Jurkat, Clone E6-1 (cell line): Measurements from ENCODE around the gene METTL14.

ENCODE experiments used
- DNase-seq: peaks from one replicate; pipeline ENCODE4 v3.0.0-alpha.2; 2011; ENCODE audit warnings: low read depth, low spot score
- H3K4me3 ChIP-seq: 2 replicates; pipeline ENCODE4 v1.5.1; 2011; ENCODE audit warnings: mild to moderate bottlenecking, low read length, control low read depth, moderate library complexity

The METTL14 gene

DNA sequence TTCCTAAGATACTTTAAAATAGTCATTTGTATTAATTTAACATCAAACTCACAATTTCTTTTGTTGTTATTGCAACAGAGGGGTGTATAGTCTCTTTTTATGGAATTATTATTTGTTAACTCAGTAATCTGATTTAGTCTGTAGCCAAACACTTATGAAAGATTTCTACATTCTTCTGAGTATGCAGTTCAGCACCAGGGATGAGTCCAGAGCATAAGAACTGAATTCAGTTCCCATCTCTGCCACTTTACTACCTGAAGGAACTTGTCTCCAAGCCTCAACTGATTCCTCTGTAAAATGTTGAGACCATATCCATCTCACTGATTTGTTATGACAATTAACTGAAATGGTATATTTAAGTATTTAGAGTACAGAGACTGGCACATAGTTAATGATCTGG, 45.5 kb downstream of the METTL14 start:
- no peak for DNase-seq
- no peak overlapping the region for H3K4me3 ChIP-seq

DNA sequence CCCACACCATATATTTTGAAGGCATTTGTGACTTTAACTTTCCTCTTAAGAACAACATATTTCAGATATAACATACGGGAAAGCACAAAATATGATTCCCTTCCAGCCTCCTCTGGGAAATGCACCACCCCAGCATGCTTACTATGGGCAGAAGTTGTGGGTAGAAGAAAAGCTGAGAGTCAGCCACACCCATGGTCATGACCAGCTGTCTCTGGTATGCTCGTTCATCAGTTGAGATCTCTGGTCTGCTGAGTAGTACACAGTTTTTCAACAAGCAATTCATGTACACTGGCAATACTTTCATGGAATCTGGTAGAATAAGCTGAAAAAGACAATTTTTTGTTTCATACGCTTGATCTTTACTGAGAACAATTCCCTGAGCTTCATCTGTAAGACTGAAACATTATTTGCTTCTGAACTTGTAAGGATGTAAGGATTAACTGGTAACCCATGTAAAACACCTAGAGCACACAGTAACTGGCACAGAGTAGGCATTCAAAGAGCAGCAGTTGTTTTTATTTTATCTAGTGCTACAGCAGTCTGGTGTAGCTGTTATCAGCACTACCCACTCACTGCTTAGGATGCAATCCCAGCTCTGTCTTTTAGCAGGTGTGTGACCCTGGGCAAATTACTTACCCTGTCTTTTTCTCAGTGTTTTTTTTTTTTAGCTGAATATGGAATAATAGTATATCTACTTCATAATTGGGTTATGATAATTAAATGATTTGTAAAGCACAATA, 47.6 kb downstream of the METTL14 start:
- H3K4me3 ChIP-seq, result no peak overlapping the region
- no peak for DNase-seq

DNA sequence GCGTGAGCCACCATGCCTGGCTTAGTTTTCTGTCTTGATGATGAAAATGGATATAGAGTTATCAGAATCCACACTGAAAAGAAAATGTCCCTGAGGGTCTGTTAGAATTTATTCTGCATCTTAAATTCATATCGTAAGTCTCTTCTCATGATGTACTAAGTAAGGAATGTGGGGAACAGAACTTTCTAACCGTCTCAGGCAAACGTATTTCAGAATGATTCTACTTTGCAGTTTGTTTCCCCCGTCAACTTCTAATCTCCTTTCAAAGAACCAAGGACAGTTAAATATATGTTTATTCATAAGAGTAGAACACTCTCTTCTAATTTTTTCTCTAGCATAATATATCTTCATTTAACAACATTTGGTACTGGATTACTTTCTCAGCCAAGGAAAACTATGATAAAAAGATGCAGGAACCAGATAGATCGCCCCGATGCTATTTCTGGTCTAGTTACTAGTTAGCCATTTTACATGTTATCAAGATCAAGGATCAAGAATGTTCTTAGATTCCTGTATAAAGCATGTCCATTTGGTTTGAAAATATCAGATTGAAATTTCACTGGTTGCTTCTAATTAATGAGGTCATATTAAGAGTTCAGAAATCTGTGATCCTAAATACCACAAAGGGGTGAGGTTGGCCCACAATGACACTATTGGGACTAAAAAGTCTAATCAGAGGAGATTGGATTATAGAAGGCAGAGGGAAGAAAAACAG, 49.5 kb downstream of the METTL14 start:
- H3K4me3 ChIP-seq, result no peak overlapping the region
- no peak for DNase-seq

DNA sequence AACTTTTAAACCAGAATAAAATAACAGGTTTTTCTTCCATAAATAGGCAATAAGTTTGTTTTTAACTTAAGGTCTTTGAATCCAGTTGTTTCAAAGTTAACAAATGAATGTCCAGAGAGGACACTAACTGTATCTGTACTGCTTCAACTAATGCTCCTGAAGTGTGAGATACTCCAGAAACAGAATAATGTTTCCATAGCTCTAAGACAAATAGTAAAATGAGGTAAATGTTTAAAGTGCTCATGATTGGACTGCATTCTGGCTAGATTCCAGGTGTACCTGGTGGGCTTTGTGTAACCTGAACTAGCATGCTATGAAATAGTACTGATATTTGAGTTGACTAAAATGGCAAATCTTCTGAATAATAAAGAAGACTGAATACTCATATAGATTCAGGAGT, 51.7 kb downstream of the METTL14 start:
- no peak for DNase-seq
- no peak overlapping the region for H3K4me3 ChIP-seq

DNA sequence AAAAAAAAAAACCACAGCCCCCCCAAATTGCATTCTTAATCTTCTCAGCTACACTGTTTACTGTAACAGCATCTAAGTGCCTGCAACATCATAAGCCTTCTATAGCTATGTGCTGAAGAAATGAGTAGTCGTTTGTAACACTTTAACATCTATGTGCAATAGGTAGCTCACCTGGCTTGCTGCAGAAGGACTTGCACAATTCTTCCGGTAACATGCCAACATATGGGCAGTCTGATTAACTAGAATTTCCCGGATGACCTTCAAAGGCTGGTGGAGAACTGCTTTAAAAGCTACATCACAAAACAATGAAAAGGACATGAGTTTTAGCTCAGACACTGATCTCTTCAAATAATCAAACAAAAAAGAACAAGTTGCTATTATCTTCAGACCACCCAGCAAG, 52.9 kb downstream of the METTL14 start:
- DNase-seq, result no peak
- no peak overlapping the region for H3K4me3 ChIP-seq

DNA sequence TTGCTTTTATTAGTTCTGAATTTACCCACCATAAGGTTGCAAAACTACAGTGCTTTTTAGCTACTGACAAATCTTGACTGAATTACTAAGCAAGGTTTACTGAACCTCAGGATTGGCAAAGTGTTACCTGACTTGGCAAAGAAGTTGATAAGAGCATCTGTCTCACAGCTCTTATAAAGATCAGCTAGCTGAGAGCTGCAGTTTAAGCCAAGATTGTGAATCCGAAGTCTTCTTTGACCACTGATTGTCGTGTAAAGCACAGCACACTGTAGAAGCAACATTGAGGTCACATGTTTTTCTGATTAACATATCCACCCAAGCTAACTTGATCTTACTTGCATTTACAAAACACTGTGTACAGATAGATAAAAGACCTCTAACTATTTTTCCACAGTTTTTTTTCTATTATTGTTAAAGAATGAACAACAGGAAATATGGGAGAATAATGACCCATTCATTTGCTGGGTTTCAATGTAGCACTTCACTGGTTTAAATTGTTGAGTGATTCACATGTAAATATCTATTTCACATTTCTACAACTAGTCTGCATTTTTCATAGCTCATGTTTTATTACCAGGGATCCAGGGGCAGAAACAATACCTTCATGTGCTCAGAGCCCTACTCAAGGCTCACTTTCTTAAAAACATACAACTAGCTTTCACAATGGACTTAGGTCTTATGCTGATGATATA, 54.0 kb downstream of the METTL14 start:
- no peak for DNase-seq
- H3K4me3 ChIP-seq, result no peak overlapping the region

DNA sequence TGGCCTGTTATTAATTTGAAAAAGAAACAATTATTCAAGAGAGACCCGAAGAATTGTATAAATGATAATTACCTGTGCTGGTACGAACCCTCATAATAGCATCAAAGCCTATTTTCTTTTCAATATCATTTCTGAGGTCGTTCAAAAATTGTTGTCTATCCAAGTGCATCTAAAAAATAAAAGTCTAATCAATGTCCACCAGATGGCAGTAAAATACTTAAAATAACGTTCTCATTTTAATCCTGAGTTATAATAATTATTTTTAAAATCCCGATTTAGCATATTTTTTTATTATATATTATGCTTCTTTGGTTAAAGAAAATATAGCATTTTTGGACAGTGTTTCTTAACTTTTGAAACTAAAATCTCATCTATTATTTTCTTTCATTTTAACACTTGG, 55.7 kb downstream of the METTL14 start:
- no peak overlapping the region for H3K4me3 ChIP-seq
- DNase-seq, result no peak

DNA sequence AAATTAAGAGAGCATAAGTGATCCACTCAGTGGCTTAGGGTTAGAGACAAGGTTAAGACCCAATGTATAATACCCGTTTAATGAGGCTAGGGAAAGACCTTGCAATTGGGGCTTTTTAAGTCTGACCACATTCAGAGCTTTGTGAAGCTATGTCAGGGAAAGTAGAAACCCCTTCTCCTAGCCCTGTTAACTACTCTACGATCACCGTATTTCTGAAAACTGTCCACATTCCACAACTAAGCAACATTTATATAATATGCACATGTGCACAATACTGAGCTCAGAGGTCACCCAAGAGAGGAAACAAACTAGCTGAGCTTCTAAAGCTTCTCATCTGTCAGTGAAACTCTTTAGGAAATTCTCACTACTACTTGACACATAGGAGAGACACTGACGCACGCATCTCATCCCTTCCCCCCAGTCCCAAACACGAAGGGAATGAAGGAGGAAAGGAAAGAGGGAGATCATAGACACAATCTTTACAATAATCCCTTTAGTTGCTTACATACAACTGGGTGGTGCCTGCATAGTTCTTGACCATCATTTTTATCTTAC, 56.2 kb downstream of the METTL14 start:
- H3K4me3 ChIP-seq, result no peak overlapping the region
- DNase-seq, result no peak

DNA sequence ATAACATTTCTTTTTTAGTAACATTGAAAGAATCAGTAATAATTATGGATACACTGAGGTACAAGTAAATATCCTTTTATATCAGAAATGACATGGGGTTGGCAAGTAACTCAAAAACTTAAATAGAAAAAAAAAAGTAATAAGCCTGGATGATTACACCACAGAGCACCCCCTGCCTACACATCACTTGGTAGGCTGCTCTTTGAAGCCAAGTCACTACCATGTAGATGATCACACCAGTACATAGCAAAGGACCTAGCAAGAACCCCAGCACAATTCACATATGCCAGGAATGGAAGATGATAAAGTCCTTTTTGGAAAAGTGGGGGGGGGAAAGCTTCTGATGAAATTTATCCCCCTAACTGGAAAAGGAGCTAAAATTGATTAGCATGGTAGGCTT, 56.9 kb downstream of the METTL14 start:
- no peak for DNase-seq
- no peak overlapping the region for H3K4me3 ChIP-seq

DNA sequence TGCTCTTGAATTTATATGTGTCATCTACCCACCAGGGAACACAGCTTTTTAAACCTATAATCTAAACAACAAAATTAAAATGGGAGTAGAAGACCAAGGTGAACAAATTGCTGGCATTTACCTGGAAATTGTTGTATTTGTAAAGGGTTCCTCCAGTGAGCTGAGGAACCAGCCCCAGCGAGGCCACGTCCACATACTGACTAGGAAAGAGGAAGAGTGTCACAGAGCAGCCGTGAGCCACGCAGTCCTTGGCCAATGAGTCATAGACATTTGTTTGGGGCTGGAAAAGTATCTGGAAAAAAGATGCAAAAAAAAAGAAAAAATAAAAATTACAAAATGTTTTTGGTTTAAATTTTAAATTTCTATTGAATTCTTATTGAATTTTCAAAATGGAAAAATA, 58.7 kb downstream of the METTL14 start:
- H3K4me3 ChIP-seq, result no peak overlapping the region
- DNase-seq, result no peak

DNA sequence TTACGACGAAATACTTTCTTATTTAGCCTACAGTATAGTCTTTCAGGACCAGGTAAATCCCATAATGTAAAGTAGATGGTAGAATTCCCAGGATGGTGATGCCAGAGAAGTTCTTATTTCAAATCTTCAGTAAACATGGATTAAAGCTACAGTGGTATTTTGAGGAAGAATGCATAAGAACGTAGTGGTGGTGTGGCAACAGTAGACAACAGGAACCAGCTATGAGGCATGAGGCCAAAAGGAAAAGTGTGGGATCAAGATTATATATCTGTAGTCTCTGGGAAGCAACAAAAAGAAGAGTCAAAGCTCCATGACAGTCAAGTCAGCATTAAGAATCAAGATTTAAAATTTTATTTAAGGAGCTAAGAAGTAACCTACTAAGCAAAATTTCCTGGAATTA, 60.2 kb downstream of the METTL14 start:
- DNase-seq, result no peak
- no peak overlapping the region for H3K4me3 ChIP-seq

DNA sequence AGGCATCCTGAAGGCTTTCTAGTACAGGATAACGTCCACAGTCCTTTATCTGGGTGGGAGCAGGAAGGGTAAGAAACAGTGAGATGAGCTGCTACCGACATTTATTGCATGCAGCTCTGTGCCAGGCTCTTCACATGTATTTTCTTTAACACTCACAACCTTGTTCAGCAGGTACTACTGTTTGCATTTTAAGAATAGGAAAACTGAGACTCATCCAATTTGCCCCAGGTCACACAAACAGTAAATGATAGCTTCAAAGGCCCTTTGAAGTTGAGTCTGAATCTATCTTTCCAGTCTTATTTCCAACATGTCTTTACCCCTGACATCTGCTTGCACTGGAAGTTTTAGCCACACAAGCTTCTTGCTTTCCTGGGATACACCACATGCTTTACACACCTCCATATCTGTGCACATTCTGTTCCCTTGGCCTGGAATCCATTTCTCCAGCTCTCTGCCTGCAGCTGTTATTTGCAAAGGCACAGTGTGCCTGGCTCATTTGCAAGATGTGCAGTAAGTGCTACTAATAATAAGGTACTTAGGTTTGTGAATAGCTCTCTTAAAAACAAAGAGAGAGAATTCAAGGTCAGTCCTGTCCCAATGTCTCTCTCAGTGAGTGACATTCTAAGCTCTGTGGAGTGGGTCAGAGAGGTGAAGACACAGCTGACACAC, 61.2 kb downstream of the METTL14 start:
- DNase-seq, result no peak
- no peak overlapping the region for H3K4me3 ChIP-seq

DNA sequence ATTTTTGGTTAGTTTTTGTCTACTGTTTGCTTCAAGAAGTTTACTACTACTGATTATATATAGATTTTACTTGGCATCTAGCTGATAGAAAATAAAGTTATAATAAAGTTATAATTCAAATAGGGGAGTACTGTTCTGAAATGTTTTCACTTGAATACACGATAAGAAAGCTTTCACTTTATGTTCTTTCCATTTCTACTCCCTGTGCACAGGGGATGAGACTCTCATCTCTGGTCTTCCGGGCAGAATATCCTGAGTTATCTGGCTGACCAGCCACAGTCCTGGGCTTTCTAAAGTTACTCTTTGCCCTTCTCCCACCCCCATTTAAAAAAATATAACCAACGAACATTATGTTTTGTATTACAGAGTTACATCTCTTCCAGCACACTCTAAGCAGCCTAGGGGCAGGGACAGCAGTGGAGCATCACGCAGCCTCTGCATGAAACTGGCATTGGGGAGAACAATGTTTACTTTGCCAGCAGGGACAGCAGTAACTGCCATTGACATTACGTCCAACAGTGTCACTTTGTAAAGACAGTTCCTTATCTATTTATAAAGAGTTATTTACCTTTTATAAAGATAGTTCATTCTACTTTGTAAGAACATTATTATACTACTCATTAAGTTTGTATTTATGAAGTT, 64.3 kb downstream of the METTL14 start:
- DNase-seq, result no peak
- no peak overlapping the region for H3K4me3 ChIP-seq

DNA sequence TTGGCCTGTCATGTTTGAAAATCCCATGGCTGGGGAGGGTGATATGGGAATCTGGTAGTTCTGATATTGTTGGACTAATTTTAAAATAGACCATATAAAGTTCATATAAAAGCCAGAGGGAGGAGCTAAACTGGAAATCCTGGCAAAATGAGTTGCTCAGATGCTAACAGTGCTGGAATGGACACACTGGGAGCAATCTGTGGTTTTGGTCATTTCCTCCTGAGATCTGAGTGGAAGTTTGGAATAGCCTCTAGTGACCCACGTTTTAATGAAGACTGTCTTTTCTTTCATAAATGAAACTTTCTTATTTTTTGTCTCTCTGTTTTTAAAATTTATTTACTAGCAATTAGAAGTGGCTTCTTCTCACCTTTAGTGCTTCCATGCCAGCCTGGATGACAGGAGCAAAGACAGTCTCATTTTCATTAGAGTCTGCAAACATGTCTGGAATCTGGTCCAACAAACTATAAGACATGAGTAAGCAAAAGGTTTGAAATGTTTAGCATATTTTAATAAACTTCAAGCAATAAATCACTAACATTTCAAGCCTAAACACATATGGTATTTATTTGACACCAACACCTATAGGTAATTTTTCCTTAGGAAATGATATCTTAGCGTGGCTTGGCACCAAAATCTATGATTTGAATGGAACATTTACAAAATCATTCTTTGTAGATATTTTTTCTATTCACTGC, 66.6 kb downstream of the METTL14 start:
- no peak overlapping the region for H3K4me3 ChIP-seq
- DNase-seq, result no peak

DNA sequence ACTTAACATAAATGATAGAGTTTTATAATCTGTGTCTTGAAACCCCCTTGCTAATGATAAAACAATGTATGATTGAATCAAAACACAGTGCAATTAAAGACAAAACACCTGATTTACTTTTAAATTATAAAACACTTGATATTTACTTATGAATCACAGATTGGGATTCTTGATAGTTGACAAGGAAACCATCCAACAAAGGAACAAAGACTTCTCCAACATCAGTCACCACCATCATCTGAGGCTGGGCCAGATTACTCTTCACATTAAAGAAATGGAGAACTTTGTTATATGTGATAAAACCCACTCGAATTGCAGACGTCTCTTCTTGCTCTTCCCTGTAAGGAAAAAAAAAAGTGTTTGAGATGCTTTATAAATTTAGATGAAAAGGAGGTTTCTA, 67.4 kb downstream of the METTL14 start:
- DNase-seq, result no peak
- H3K4me3 ChIP-seq, result no peak overlapping the region

DNA sequence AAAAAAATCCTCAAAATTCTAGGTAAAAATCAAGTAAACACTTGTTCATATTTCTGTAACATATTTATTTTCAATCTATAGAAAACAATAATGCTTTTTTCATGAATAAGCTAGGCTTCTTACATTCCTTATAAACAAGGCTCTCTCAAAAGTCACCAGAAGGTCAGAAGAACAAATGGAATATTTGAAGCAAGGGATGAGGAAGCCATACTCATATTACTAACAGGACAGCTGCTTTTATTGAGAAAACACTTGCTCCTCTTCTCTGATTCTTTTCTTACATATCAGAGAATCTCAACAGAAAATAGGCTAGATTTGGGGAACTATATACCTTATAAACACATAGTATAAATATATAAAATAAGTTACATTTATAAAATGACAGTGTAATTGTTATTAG, 67.9 kb downstream of the METTL14 start:
- no peak overlapping the region for H3K4me3 ChIP-seq
- DNase-seq, result no peak

DNA sequence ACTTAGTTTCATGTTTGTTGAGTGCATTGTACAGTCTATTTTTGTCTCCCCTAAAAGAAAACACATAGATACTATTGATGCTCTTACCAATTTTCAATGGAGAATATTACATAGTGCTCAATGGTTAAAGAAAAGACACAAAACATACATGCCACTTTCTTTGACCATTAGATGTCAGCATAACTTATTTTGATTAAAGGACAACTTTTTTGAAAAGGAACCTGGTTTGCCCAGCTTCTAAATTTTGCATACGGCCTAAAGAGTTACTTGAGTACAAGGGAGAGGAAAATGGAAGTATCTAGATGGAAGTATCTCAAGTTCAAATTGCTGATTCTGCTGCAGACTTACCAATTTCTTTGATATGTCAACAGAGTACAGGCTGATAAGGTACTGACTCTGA, 68.5 kb downstream of the METTL14 start:
- DNase-seq, result no peak
- no peak overlapping the region for H3K4me3 ChIP-seq

DNA sequence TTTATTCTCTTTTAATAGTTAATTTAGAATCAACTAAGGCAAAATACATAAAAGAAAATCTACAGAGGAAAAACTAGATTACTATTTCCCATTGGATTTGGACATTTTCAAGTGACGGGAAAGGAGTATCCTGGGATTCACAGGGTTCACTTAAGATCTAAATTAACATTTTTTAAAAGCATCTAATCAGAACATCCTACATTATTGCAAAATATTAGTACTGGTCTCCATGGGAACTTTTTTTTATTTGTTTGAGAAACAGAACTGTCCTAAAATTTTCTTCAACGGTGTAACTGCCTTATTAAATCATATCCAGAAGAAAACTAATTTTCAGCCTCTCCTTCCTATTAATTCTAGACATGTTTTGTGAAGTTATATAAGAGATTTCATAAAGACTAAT, 69.7 kb downstream of the METTL14 start:
- no peak overlapping the region for H3K4me3 ChIP-seq
- no peak for DNase-seq
